ENCODE data around the gene PPP2R2C.

PPP2R2C gene

GRCh38 chr4:6469144-6469543 is 3.3 kb downstream of the PPP2R2C start:
- no peak for FAIRE-seq
- no peak for DNase-seq (ENCODE audit: insufficient read length, low spot score)
- TF ChIP-seq, protein P1, sequence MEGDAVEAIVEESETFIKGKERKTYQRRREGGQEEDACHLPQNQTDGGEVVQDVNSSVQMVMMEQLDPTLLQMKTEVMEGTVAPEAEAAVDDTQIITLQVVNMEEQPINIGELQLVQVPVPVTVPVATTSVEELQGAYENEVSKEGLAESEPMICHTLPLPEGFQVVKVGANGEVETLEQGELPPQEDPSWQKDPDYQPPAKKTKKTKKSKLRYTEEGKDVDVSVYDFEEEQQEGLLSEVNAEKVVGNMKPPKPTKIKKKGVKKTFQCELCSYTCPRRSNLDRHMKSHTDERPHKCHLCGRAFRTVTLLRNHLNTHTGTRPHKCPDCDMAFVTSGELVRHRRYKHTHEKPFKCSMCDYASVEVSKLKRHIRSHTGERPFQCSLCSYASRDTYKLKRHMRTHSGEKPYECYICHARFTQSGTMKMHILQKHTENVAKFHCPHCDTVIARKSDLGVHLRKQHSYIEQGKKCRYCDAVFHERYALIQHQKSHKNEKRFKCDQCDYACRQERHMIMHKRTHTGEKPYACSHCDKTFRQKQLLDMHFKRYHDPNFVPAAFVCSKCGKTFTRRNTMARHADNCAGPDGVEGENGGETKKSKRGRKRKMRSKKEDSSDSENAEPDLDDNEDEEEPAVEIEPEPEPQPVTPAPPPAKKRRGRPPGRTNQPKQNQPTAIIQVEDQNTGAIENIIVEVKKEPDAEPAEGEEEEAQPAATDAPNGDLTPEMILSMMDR (IDR thresholded peaks at IDR 0.05; ENCODE audit: insufficient read depth, missing control alignments) = no peak

DNA sequence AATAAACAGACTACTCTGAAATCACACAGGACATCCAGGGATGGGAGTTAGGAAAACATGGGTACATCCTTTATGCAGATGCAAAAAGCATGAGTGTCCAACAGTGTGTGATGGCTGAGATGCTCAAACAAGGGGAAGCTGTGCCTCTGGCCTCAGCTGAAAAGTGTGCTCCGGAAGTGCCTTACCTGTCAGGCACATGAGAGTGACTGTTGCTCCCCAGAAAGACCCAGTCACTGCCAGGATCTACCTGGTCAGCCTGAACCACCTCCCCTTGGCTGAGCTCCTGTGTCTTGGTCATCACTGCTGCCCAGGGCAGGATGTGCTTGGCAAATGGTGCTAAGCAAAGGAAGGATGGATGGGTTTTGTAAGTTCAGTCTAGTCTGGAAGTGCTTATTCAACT is 4.0 kb downstream of the PPP2R2C start:
- FAIRE-seq = no peak
- TF ChIP-seq, protein P1 (IDR thresholded peaks at IDR 0.05; ENCODE audit: insufficient read depth, missing control alignments) = no peak

DNA sequence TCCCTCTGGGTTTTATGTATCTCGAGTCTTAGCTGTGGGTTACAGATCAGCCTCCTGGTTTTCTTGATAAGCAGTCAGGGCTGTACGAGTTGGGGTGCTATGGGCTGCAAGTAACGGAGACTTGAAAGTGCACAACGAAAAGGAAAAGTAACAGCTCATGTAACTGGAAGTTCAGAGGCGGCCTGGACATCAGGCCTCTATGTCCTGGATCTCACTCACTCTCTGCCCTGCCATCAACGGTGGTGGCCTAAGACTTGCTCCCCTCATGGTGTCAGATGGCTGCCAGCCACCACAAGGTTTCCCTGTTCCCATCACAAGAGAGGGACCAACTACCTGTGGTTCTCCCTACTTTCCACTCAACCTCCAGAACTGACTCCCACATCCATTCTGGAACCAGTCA is 4.8 kb downstream of the PPP2R2C start:
- FAIRE-seq = no peak
- TF ChIP-seq, protein P1 (IDR thresholded peaks at IDR 0.05; ENCODE audit: insufficient read depth, missing control alignments) = no peak
- no peak for DNase-seq (ENCODE audit: insufficient read length, low spot score)

More for the DNA sequence above, 4.0 kb downstream of the PPP2R2C start:
- DNase-seq (ENCODE audit: insufficient read length, low spot score) = no peak

- FAIRE-seq (no peak), DNase-seq (ENCODE audit: insufficient read length, low spot score) (no peak)
- TF ChIP-seq, protein P1 (IDR thresholded peaks at IDR 0.05; ENCODE audit: insufficient read depth, missing control alignments) = no peak
These were observed 5.5 kb downstream of the PPP2R2C start for GRCh38 chr4:6466756-6467381.

GRCh38 chr4:6465955-6466354 is 6.5 kb downstream of the PPP2R2C start:
- TF ChIP-seq, protein P1 (IDR thresholded peaks at IDR 0.05; ENCODE audit: insufficient read depth, missing control alignments) = no peak
- FAIRE-seq (no peak), DNase-seq (ENCODE audit: insufficient read length, low spot score) (no peak)

- DNase-seq (ENCODE audit: insufficient read length, low spot score) (no peak), FAIRE-seq (no peak)
- TF ChIP-seq, protein P1 (IDR thresholded peaks at IDR 0.05; ENCODE audit: insufficient read depth, missing control alignments) = no peak
These were observed 7.4 kb downstream of the PPP2R2C start for GRCh38 chr4:6464842-6465588.

Data from D721Med (cell line).